Lower leg skin (tissue), 3 donors: ENCODE data around the gene ZNF689.

Experiments used
- CTCF ChIP-seq, 3 donors: fragments of 450-650 bp; IDR thresholded peaks; one replicate each; pipeline ENCODE4 v1.5.1; 2016; ENCODE audit warnings: antibody characterized with exemption in 3 of 3, mild to moderate bottlenecking in 3 of 3, moderate library complexity in 2 of 3
- POLR2A ChIP-seq, 2 donors: fragments of 450-650 bp; IDR thresholded peaks; one replicate each; pipeline ENCODE4 v1.6.1; 2016 to 2017; ENCODE audit warnings: antibody characterized with exemption in 2 of 2, mild to moderate bottlenecking in 1 of 2, moderate library complexity in 1 of 2

GRCh38 chr16:30553393-30553899, 56.7 kb downstream of the ZNF689 start:
- TF ChIP-seq CTCF (IDR thresholded peaks at IDR 0.05) (no peak), POLR2A (IDR thresholded peaks at IDR 0.05) (no peak)
